KOPT-K1 (cell line): ENCODE measurements around the gene SCLT1.

Experiments used
- H3K27ac ChIP-seq: fragments of 200-600 bp; sonication (generic); 2 replicates; pipeline ENCODE4 v1.5.1; 2016; ENCODE audit warnings: antibody characterized with exemption, mild to moderate bottlenecking, low read depth, low read length; ENCODE audit not compliant: poor library complexity, severe bottlenecking
- H3K36me3 ChIP-seq: fragments of 200-600 bp; sonication (generic); 2 replicates; pipeline ENCODE4 v1.5.1; 2017; ENCODE audit warnings: antibody characterized with exemption, mild to moderate bottlenecking, low read length, moderate library complexity; ENCODE audit not compliant: insufficient read depth
- H3K9me3 ChIP-seq: fragments of 200-600 bp; sonication (generic); 2 replicates; pipeline ENCODE4 v1.5.1; 2017; ENCODE audit warnings: antibody characterized with exemption, low read length, mild to moderate bottlenecking; ENCODE audit not compliant: insufficient read depth, poor library complexity, severe bottlenecking

The SCLT1 gene

GRCh38 chr4:128880662-128881061 is 212.7 kb downstream of the SCLT1 start:
- H3K36me3 ChIP-seq: peaks cover 24% of the 10 kb centered on the region
- H3K27ac ChIP-seq: no peak overlapping the region
- no peaks in the 10 kb centered on the region for H3K9me3 ChIP-seq

DNA sequence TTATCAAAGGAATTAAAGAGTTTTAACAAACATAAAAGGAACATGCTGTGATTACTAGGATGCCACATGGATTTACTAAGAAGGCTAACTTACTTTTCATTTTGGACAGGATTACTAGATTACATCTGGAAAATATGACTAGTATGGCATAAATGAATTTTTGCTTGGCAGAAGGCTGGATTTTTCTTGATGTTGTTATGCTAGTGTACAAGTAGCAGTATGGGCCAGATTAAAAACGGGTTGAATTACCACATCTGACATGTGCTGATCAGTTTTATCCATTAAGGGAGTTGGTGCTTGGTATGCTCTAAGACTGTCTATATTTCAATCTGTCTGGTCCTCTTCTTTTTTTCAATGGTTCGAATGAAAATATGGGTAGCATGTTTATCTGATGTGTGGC is 213.4 kb downstream of the SCLT1 start:
- H3K36me3 ChIP-seq: peaks cover 30% of the 10 kb centered on the region
- no peak overlapping the region for H3K27ac ChIP-seq
- no peaks in the 10 kb centered on the region for H3K9me3 ChIP-seq

DNA sequence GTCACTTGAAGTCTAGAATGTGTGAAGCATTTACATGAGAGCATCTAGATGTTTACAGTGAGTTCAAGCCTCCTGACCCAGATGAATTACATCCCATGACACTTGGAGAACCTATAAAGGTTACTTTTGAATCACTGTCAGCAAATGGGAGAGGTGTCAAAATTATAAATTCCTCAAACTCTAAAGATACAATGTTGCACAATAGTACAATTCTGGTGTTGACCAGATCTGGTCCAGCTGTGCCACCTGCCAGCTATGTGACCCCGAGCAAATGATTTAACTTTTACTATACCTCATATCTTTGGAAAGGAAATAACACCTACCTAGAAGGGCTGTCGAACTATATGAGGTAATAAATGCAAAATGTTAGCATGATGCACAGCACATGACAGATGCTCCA is 214.1 kb downstream of the SCLT1 start:
- H3K36me3 ChIP-seq: peaks cover 36% of the 10 kb centered on the region
- H3K27ac ChIP-seq: no peak overlapping the region
- no peaks in the 10 kb centered on the region for H3K9me3 ChIP-seq

GRCh38 chr4:128877934-128878333 is 215.4 kb downstream of the SCLT1 start:
- peaks cover 46% of the 10 kb centered on the region for H3K36me3 ChIP-seq
- no peaks in the 10 kb centered on the region for H3K9me3 ChIP-seq
- H3K27ac ChIP-seq: no peak overlapping the region

DNA sequence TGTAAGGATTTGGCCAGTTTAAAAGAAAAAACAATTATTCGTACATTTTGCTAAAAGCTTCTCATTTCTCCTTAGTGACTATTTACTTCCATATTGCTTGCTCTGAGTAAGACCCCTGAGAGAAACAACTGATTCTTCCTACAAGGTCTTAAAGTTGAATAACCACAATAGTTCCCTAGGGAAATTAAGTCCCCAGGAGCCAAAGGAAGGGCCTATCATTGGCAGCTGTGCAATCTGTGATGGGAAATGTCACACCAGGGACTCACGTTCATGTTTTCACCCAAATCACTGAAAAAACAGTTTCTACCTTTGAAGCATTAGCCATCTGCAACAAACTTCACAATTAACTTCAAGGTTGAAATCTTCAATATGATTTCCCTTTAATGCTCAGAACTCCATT is 217.1 kb downstream of the SCLT1 start:
- peaks cover 56% of the 10 kb centered on the region for H3K36me3 ChIP-seq
- no peak overlapping the region for H3K27ac ChIP-seq
- no peaks in the 10 kb centered on the region for H3K9me3 ChIP-seq

GRCh38 chr4:128871948-128872347 is 221.4 kb downstream of the SCLT1 start:
- Histone ChIP-seq H3K36me3 (peaks cover 98% of the 10 kb centered on the region), H3K9me3 (no peaks in the 10 kb centered on the region), H3K27ac (no peak overlapping the region)

DNA sequence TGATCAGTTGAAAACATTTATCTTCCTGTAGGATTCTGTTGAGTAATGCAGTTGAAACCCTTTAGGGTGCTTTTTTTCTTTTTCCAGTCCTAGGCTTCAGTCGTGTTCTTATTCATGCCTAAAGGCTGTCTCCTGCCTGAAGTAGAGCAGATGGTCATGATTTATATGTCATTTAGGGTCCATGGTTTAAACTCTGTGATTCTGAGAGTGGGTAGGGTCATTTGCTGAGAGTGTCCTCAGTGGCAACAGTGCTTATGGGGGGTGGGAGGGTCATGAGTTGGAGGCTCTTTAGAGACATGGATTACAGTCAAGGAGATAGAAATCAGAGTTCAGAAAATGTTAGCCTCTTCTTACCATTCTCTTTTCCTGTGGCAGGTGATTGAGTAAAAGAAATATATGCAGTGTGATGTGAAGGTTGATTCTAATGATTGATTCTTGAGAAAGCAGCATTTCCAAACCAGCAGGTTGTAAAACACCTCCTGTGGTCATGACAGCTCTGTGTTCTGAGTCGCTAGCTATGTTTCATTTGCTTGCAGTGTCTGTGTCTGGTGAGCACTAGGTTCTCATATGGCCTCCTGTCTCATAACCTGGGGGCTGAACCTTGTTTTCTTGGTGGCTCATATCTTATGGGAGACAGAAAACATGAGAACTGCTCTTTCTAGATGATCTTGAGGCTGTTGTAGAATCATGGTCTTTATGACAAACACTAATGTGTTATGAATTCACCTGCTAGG is 223.4 kb downstream of the SCLT1 start:
- H3K9me3 ChIP-seq: no peaks in the 10 kb centered on the region
- no peak overlapping the region for H3K27ac ChIP-seq
- peaks cover 99% of the 10 kb centered on the region for H3K36me3 ChIP-seq

- Histone ChIP-seq H3K9me3 (no peaks in the 10 kb centered on the region), H3K27ac (no peak overlapping the region), H3K36me3 (peaks cover 100% of the 10 kb centered on the region)
Observed at GRCh38 chr4:128868758-128869157, 224.6 kb downstream of the SCLT1 start.

DNA sequence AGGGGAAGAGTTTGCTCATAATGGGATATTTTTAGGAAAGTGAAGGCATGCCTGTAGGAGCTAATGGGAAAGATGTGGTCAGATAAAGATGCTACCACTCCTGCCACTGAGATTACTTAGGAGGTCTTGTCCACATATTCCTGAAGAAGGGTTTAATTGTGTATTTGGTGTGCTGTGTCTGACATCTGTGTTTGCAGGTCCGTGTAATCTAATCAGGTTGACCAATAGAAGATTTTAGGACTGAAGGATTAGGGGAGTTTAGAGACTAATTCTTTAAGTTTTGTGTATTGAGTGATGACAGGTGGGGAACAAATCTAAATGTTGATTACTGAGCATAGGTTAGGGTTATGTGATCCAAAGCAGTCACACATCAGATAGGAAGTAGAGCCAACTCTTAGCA is 226.6 kb downstream of the SCLT1 start:
- H3K36me3 ChIP-seq: peaks cover 100% of the 10 kb centered on the region
- H3K9me3 ChIP-seq: no peaks in the 10 kb centered on the region
- H3K27ac ChIP-seq: no peak overlapping the region

DNA sequence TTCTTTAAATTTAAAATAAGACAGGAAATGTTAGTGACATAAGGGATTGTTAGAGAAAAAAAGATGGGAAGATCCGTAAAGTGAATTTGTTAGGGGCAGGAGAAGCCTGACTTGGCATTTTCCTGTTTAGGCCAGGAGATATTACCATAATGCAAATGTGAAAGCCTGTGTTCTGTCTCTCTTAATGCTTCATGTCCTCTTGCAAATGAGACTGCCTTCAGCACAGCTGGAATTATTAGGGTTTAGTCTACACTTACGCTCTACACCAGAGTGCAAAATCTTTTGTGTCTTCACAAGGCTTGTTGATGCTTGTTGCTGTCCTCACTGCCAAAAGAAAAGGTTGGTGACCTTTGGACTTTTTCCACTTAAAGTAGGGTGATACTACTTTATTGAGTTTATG is 227.1 kb downstream of the SCLT1 start:
- Histone ChIP-seq H3K9me3 (no peaks in the 10 kb centered on the region), H3K36me3 (peaks cover 100% of the 10 kb centered on the region), H3K27ac (no peak overlapping the region)

DNA sequence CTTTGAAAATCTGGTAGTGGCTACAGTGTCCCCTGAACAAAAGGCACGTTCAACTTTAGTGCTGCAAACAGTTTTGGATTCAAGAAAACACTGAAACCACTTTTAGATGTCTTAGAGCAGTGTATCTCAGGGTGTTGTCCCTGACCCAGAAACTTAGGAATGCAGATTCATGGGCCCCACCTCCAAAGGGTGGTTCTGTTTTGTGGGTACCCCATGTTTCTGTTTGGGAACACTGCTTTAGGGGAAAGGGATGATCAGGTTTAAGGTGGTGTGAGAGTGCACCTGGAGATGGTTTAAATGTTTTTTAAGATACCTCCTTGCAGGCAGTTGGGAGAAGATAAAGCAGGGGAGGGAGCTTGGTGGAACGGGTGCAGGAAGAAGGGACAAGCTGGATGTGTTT is 228.2 kb downstream of the SCLT1 start:
- H3K27ac ChIP-seq: no peak overlapping the region
- peaks cover 100% of the 10 kb centered on the region for H3K36me3 ChIP-seq

DNA sequence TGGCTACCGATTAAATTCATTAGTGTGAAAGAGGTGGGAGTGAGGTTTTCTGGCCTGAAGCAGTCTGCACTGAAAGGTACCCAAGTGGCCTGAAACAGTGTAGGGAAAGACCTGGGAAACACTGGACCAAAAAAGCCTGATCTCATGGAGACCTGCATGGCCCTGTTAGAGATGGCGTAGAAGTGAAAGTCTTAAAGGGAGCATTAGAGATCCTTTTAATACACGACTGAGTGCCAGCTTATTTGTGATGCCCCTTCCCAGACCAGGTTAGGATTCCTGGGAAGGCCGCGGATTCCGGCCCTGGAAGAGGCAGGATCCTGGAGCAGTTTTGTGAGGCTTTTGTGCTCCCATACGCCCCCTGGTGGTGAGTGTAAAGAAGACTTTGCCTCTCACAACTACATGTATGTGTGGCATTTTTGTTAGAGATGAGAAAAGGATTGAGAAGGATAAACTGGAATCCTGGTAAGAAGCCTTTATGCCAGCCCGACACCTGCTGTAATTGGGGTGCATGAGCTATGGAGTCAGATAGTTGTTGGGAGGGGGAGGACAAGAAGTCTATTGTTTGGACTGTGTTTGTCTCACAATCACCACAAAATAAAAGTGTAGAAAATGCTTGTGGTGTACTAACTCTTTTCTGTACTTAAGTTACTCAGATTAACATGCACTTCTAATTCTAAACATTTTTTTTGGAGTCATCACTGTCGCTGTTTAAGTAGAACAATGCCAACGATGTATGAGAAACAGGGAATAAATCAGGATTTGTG is 229.8 kb downstream of the SCLT1 start:
- Histone ChIP-seq H3K27ac (no peak overlapping the region), H3K36me3 (peaks cover 100% of the 10 kb centered on the region), H3K9me3 (no peaks in the 10 kb centered on the region)

More for the DNA sequence above, 228.2 kb downstream of the SCLT1 start:
- H3K9me3 ChIP-seq: no peaks in the 10 kb centered on the region

DNA sequence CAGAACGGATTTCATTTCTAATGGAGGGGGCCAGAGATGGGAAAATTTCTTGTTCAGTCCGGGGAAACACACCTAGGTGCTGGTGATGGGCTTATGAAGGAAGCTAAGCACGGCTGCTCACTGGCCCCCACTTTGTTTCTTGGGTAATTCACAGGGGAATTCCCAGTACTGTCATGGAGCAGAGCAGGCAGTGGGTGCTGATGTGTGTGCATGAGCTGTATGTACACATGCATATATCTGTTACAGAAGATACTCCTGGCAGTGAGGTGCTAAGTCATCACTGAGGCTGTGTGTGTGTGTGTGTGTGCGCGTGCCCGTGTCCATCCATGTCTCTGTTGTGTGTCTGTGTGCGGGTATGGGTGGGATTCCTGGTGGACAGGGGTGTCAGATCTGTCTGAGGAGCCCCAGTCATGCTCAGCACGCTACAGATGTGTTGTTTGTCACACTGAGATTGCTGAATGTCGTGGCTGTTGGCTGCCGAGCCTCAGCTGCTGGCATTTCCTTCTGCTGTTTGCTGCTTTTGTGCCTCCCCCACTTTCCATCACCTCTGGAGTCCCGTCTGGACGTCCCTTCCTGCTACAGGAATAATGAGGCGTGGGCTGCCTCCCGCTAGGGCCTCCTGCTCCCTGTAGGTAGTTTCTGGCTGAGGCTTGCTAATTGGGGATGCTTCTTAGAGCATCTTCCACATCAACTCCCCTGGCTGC is 230.6 kb downstream of the SCLT1 start:
- Histone ChIP-seq H3K9me3 (no peaks in the 10 kb centered on the region), H3K36me3 (peaks cover 100% of the 10 kb centered on the region), H3K27ac (no peak overlapping the region)

DNA sequence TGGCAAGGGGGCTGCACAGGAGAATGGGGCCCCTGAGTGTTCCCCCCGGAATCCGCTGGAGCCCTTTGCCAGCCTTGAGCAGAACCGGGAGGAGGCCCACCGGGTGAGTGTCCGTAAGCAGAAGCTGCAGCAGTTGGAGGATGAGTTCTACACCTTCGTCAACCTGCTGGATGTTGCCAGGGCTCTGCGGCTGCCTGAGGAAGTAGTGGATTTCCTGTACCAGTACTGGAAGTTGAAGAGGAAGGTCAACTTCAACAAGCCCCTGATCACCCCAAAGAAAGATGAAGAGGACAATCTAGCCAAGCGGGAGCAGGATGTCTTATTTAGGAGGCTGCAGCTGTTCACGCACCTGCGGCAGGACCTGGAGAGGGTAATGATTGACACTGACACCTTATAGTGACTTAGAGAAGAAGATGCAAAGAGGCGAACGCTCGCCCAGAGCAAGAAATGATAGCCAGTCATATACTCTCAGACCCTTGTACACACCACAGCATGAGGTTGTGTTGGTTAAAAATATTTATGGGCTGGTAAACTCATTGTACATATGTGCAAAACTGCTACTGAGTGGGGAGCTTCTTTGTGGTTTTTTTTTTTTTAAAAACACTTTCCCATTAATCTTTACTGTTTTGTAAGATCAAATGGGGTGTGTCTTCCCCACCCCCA is 231.4 kb downstream of the SCLT1 start:
- H3K27ac ChIP-seq: no peak overlapping the region
- H3K36me3 ChIP-seq: peaks cover 100% of the 10 kb centered on the region
- H3K9me3 ChIP-seq: no peaks in the 10 kb centered on the region
